Stomach (tissue), 4 donors: ENCODE data around the gene EFCAB11.

Experiments
- POLR2A ChIP-seq, 4 donors: fragments of 450-650 bp; IDR thresholded peaks; one replicate each; pipeline ENCODE4 v1.6.1; 2016; ENCODE audit warnings: antibody characterized with exemption in 4 of 4, control low read depth in 2 of 4, mild to moderate bottlenecking in 1 of 4, moderate library complexity in 1 of 4
- POLR2AphosphoS5 ChIP-seq, 3 donors: sonication (generic); formaldehyde crosslinking; IDR thresholded peaks; one replicate each; pipeline ENCODE4 v1.6.1; 2016; ENCODE audit warnings: antibody characterized with exemption in 3 of 3
- TF ChIP-seq, protein P1 (sequence below), 7 experiments: fragments of 450-650 bp in 4 of 7; fragments of 200-600 bp in 3 of 7; sonication (generic) in 3 of 7; IDR thresholded peaks; one replicate each; pipeline ENCODE4 v1.5.1; 2016 to 2019; ENCODE audit warnings: antibody characterized with exemption in 7 of 7, control low read depth in 2 of 7, mild to moderate bottlenecking in 1 of 7

DNA sequence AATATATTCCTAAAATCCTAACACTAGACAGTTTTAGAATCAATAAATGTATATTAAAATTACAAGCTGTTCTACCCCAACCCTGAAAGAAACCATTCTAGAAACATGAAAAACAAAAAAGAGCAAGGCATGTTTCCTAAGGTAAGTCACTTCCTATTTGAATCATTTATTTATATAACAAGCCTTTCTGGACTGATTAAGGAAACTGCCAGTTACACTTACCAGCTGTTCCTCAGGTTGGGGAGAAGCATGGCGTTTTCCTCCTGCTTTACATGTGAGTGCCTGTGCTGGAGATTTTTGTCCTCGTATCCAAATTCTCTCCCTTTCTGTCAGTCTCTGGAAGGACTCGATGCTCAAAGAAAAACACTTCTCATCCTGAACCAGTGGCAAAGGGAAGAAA is 183.3 kb downstream of the EFCAB11 start:
- TF ChIP-seq, protein P1, sequence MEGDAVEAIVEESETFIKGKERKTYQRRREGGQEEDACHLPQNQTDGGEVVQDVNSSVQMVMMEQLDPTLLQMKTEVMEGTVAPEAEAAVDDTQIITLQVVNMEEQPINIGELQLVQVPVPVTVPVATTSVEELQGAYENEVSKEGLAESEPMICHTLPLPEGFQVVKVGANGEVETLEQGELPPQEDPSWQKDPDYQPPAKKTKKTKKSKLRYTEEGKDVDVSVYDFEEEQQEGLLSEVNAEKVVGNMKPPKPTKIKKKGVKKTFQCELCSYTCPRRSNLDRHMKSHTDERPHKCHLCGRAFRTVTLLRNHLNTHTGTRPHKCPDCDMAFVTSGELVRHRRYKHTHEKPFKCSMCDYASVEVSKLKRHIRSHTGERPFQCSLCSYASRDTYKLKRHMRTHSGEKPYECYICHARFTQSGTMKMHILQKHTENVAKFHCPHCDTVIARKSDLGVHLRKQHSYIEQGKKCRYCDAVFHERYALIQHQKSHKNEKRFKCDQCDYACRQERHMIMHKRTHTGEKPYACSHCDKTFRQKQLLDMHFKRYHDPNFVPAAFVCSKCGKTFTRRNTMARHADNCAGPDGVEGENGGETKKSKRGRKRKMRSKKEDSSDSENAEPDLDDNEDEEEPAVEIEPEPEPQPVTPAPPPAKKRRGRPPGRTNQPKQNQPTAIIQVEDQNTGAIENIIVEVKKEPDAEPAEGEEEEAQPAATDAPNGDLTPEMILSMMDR (IDR thresholded peaks at IDR 0.05) = no peak
- TF ChIP-seq POLR2AphosphoS5 (IDR thresholded peaks at IDR 0.05) (no peak), POLR2A (IDR thresholded peaks at IDR 0.05) (no peak)
